ENCODE results near the gene ZMAT2.
A peak's percentile ranks its signal among the peaks of the same experiment; 100 is the strongest.
"Not testable (repeated sequence)": the region's sequence is repeated elsewhere in the genome, so short reads cannot be mapped to it uniquely, and the experiment has no call there.

Gene ZMAT2

GRCh38 chr5:140700177-140701144 is at the start of gene ZMAT2:
TSS of gene ZMAT2 (plus strand) at chr5:140700447. CDS start at chr5:140700461, 14 bp downstream.
- peak; percentile 89 for DNase-seq (ENCODE audit: low read depth)

GRCh38 chr5:140658870-140659269 is 41.4 kb upstream of the ZMAT2 start:
- no peak for DNase-seq (ENCODE audit: low read depth)

GRCh38 chr5:140660371-140660770 is 39.9 kb upstream of the ZMAT2 start:
- not testable (repeated sequence) for DNase-seq (ENCODE audit: low read depth)

- no peak for DNase-seq (ENCODE audit: low read depth)
Observed at GRCh38 chr5:140664030-140664358, 36.3 kb upstream of the ZMAT2 start.

- DNase-seq (ENCODE audit: low read depth): peak; percentile 94
Observed at GRCh38 chr5:140664359-140665119, 35.7 kb upstream of the ZMAT2 start, which contains the start of gene WDR55. TSS of gene WDR55 (plus strand) at chr5:140664904. CDS start at chr5:140664913, 9 bp downstream.

GRCh38 chr5:140671035-140671434 is 29.2 kb upstream of the ZMAT2 start:
- not testable (repeated sequence) for DNase-seq (ENCODE audit: low read depth)

- no peak for DNase-seq (ENCODE audit: low read depth)
Observed at GRCh38 chr5:140671472-140672125, 28.6 kb upstream of the ZMAT2 start.

- DNase-seq (ENCODE audit: low read depth): no peak
Observed at GRCh38 chr5:140672455-140673186, 27.6 kb upstream of the ZMAT2 start.

- DNase-seq (ENCODE audit: low read depth): no peak
Observed at GRCh38 chr5:140673187-140673976, 26.9 kb upstream of the ZMAT2 start, which contains the start of gene DND1. TSS of gene DND1 (minus strand) at chr5:140673576. CDS start at chr5:140673542, 34 bp downstream.

- no peak for DNase-seq (ENCODE audit: low read depth)
Observed at GRCh38 chr5:140674211-140674610, 26.0 kb upstream of the ZMAT2 start.

GRCh38 chr5:140674629-140675028 is 25.6 kb upstream of the ZMAT2 start:
- no peak for DNase-seq (ENCODE audit: low read depth)

GRCh38 chr5:140677947-140678346 is 22.3 kb upstream of the ZMAT2 start:
- no peak for DNase-seq (ENCODE audit: low read depth)

- no peak for DNase-seq (ENCODE audit: low read depth)
Observed at GRCh38 chr5:140678993-140679392, 21.3 kb upstream of the ZMAT2 start.

- DNase-seq (ENCODE audit: low read depth): no peak
Observed at GRCh38 chr5:140690376-140690932, 9.8 kb upstream of the ZMAT2 start.

GRCh38 chr5:140690941-140691924 is 9.0 kb upstream of the ZMAT2 start, which contains the start of the genes HARS1 and HARS2:
TSS of gene HARS1 (minus strand) at chr5:140691370. CDS start at chr5:140691304, 66 bp downstream.
TSS of gene HARS2 (plus strand) at chr5:140691455. CDS start at chr5:140691649, 194 bp downstream.
- peak; percentile 65 for DNase-seq (ENCODE audit: low read depth)

- no peak for DNase-seq (ENCODE audit: low read depth)
Observed at GRCh38 chr5:140694276-140694675, 6.0 kb upstream of the ZMAT2 start.

GRCh38 chr5:140696891-140697492 is 3.3 kb upstream of the ZMAT2 start:
- DNase-seq (ENCODE audit: low read depth): no peak

- no peak for DNase-seq (ENCODE audit: low read depth)
Observed at GRCh38 chr5:140707812-140708211, 7.6 kb downstream of the ZMAT2 start.
